Trophoblast cell (in vitro differentiated cells and primary cell): ENCODE data around the gene APCDD1.
A peak's percentile ranks its signal among the peaks of the same experiment; 100 is the strongest.

ENCODE experiments used
- DNase-seq, 2 donors: peaks; one replicate each; pipeline ENCODE4 v3.0.0-alpha.2; 2016
- H2AFZ ChIP-seq: 2 replicates; pipeline ENCODE4 v1.6.1; 2013; ENCODE audit warnings: low read length, moderate library complexity, mild to moderate bottlenecking; ENCODE audit not compliant: insufficient read depth, poor library complexity
- H2AK5ac ChIP-seq: 2 replicates; pipeline ENCODE4 v1.6.1; 2013; ENCODE audit warnings: mild to moderate bottlenecking, low read length
- H2BK120ac ChIP-seq: 2 replicates; pipeline ENCODE4 v1.6.1; 2013; ENCODE audit warnings: low read length, mild to moderate bottlenecking, moderate library complexity; ENCODE audit not compliant: insufficient read depth, poor library complexity
- H2BK12ac ChIP-seq: 2 replicates; pipeline ENCODE4 v1.6.1; 2013; ENCODE audit warnings: mild to moderate bottlenecking, low read length, moderate library complexity
- H2BK5ac ChIP-seq: 2 replicates; pipeline ENCODE4 v1.6.1; 2013; ENCODE audit warnings: low read length, low read depth, moderate library complexity, mild to moderate bottlenecking; ENCODE audit not compliant: poor library complexity
- H3K14ac ChIP-seq: 2 replicates; pipeline ENCODE4 v1.6.1; 2013; ENCODE audit warnings: mild to moderate bottlenecking, low read length
- H3K18ac ChIP-seq: 2 replicates; pipeline ENCODE4 v1.6.1; 2013; ENCODE audit warnings: mild to moderate bottlenecking, low read length
- H3K23ac ChIP-seq: 2 replicates; pipeline ENCODE4 v1.6.1; 2013; ENCODE audit warnings: low read length
- H3K27ac ChIP-seq: 2 replicates; pipeline ENCODE4 v1.5.1; 2013; ENCODE audit warnings: low read depth, mild to moderate bottlenecking, inconsistent platforms, low read length, moderate library complexity
- H3K27me3 ChIP-seq: 2 replicates; pipeline ENCODE4 v1.6.1; 2013; ENCODE audit warnings: inconsistent platforms, mild to moderate bottlenecking, low read length, moderate library complexity; ENCODE audit not compliant: insufficient read depth
- H3K36me3 ChIP-seq, 2 experiments: 1 replicate in 1 of 2; 2 replicates in 1 of 2; pipeline ENCODE4 v1.6.1; 2013; ENCODE audit warnings: low read length in 2 of 2, mild to moderate bottlenecking in 2 of 2, moderate library complexity in 1 of 2; ENCODE audit not compliant: insufficient read depth in 2 of 2, control insufficient read depth in 1 of 2
- H3K4ac ChIP-seq: 2 replicates; pipeline ENCODE4 v1.6.1; 2013; ENCODE audit warnings: low read depth, mild to moderate bottlenecking, low read length, moderate library complexity
- H3K4me1 ChIP-seq, 2 experiments: 1 replicate in 1 of 2; 2 replicates in 1 of 2; pipeline ENCODE4 v1.6.1; 2013; ENCODE audit warnings: low read length in 2 of 2, mild to moderate bottlenecking in 2 of 2, moderate library complexity in 1 of 2; ENCODE audit not compliant: insufficient read depth in 2 of 2, control insufficient read depth in 1 of 2
- H3K4me2 ChIP-seq: 2 replicates; pipeline ENCODE4 v1.6.1; 2013; ENCODE audit warnings: inconsistent platforms, mild to moderate bottlenecking, low read length, moderate library complexity
- H3K4me3 ChIP-seq: 2 replicates; pipeline ENCODE4 v1.5.1; 2013; ENCODE audit warnings: mild to moderate bottlenecking, low read depth, low read length, inconsistent platforms
- H3K79me1 ChIP-seq: one replicate; pipeline ENCODE4 v1.6.1; 2013; ENCODE audit warnings: low read length
- H3K79me2 ChIP-seq: 2 replicates; pipeline ENCODE4 v1.6.1; 2013; ENCODE audit warnings: low read length, mild to moderate bottlenecking; ENCODE audit not compliant: control insufficient read depth, insufficient read depth, poor library complexity
- H3K9ac ChIP-seq: 2 replicates; pipeline ENCODE4 v1.6.1; 2013; ENCODE audit warnings: mild to moderate bottlenecking, low read length
- H3K9me3 ChIP-seq: 2 replicates; pipeline ENCODE4 v1.6.1; 2013; ENCODE audit warnings: low read depth, mild to moderate bottlenecking, control low read depth, inconsistent platforms, low read length; ENCODE audit not compliant: insufficient read depth
- H4K12ac ChIP-seq: 2 replicates; pipeline ENCODE4 v1.6.1; 2013; ENCODE audit warnings: low read depth, mild to moderate bottlenecking, low read length, moderate library complexity
- H4K8ac ChIP-seq: 2 replicates; pipeline ENCODE4 v1.6.1; 2013; ENCODE audit warnings: low read depth, mild to moderate bottlenecking, low read length, moderate library complexity
- H4K91ac ChIP-seq: one replicate; pipeline ENCODE4 v1.6.1; 2013; ENCODE audit warnings: low read depth, mild to moderate bottlenecking, low read length, moderate library complexity
- WGBS: extraction: QIAGEN DNeasy Blood & Tissue Kit; methylation state at CpG from one replicate; pipeline ENCODE4 v1.1.7; 2013; ENCODE audit warnings: missing lambda C conversion rate; ENCODE audit not compliant: insufficient read length, insufficient coverage; ENCODE audit errors: extremely low coverage; 5-methylcytosine and 5-hydroxymethylcytosine counted together

The APCDD1 gene

GRCh38 chr18:10524507-10525370, 70.3 kb downstream of the APCDD1 start:
- H3K9ac ChIP-seq: no peak overlapping the region
- H3K4me3 ChIP-seq: no peak overlapping the region
- H3K4me1 ChIP-seq: no peaks in the 10 kb centered on the region
- no peak overlapping the region for H2AFZ ChIP-seq
- peaks cover 2% of the 10 kb centered on the region for H3K9me3 ChIP-seq
- peaks cover 7% of the 10 kb centered on the region for H3K79me1 ChIP-seq
- H3K18ac ChIP-seq: no peak overlapping the region
- H3K27me3 ChIP-seq: no peaks in the 10 kb centered on the region
- H3K4me2 ChIP-seq: peak overlapping the region; percentile 53
- DNase-seq: peak in 1 of 2 donors; percentile 17
- no peak overlapping the region for H2BK5ac ChIP-seq
- no peak overlapping the region for H4K91ac ChIP-seq
- no peak overlapping the region for H3K4ac ChIP-seq
- no peak overlapping the region for H3K14ac ChIP-seq
- H2BK120ac ChIP-seq: no peak overlapping the region
- H3K36me3 ChIP-seq: no peaks in the 10 kb centered on the region
- WGBS: no CpG with 5 or more reads among the region's 11 CpGs
- H3K79me2 ChIP-seq: peaks cover 7% of the 10 kb centered on the region
- no peak overlapping the region for H4K12ac ChIP-seq
- H2AK5ac ChIP-seq: no peak overlapping the region
- no peak overlapping the region for H4K8ac ChIP-seq
- no peak overlapping the region for H2BK12ac ChIP-seq
- no peak overlapping the region for H3K23ac ChIP-seq
- H3K27ac ChIP-seq: no peak overlapping the region

GRCh38 chr18:10525371-10525691, 70.9 kb downstream of the APCDD1 start:
- Histone ChIP-seq H3K27ac (no peak overlapping the region), H2AK5ac (no peak overlapping the region), H3K18ac (no peak overlapping the region), H2AFZ (no peak overlapping the region), H3K79me2 (peaks cover 7% of the 10 kb centered on the region), H3K9me3 (peaks cover 2% of the 10 kb centered on the region), H3K4me2 (peak overlapping the region; percentile 53), H3K4ac (no peak overlapping the region), H3K14ac (no peak overlapping the region), H3K4me1 (no peaks in the 10 kb centered on the region), H2BK120ac (no peak overlapping the region), H4K8ac (peak overlapping the region; percentile 26), H3K27me3 (no peaks in the 10 kb centered on the region), H3K79me1 (peaks cover 7% of the 10 kb centered on the region), H4K91ac (no peak overlapping the region), H3K23ac (no peak overlapping the region), H2BK12ac (no peak overlapping the region), H4K12ac (no peak overlapping the region), H3K36me3 (no peaks in the 10 kb centered on the region), H3K9ac (no peak overlapping the region), H3K4me3 (no peak overlapping the region), H2BK5ac (no peak overlapping the region)
- DNase-seq: no peak
- no CpG with 5 or more reads among the region's 7 CpGs for WGBS

GRCh38 chr18:10525697-10526560, 71.5 kb downstream of the APCDD1 start, which contains the start of gene NAPG:
Gene NAPG (plus strand): TSS chr18:10526027. CDS start chr18:10526103, 76 bp downstream.
- Histone ChIP-seq H2BK5ac (peak within 1 kb of the TSS; percentile 29), H3K14ac (peak within 1 kb of the TSS; percentile 45), H2AK5ac (peak within 1 kb of the TSS; percentile 26), H3K4me2 (peak within 1 kb of the TSS; percentile 70), H3K79me2 (peaks cover 7% of the 10 kb centered on the region), H3K9me3 (peaks cover 2% of the 10 kb centered on the region), H4K91ac (peak within 1 kb of the TSS; percentile 45), H3K9ac (peak within 1 kb of the TSS; percentile 85), H3K18ac (peak within 1 kb of the TSS; percentile 63), H3K23ac (no peak within 1 kb of the TSS), H3K27me3 (no peaks in the 10 kb centered on the region), H3K4ac (peak within 1 kb of the TSS; percentile 16), H3K36me3 (no peaks in the 10 kb centered on the region), H3K79me1 (peaks cover 7% of the 10 kb centered on the region), H2AFZ (peak within 1 kb of the TSS; percentile 73), H3K4me1 (no peaks in the 10 kb centered on the region), H2BK120ac (peak within 1 kb of the TSS; percentile 25), H2BK12ac (no peak within 1 kb of the TSS), H3K27ac (peak within 1 kb of the TSS; percentile 79), H4K8ac (peak within 1 kb of the TSS; percentile 87), H3K4me3 (peak within 1 kb of the TSS; percentile 89), H4K12ac (peak within 1 kb of the TSS; percentile 5)
- no CpG with 5 or more reads among the region's 68 CpGs for WGBS
- DNase-seq: peak; percentile 89 to 96

- peaks cover 2% of the 10 kb centered on the region for H3K9me3 ChIP-seq
- H4K12ac ChIP-seq: peak overlapping the region; percentile 5
- H3K4me1 ChIP-seq: no peaks in the 10 kb centered on the region
- peak overlapping the region; percentile 16 for H3K4ac ChIP-seq
- H2BK5ac ChIP-seq: no peak overlapping the region
- peaks cover 7% of the 10 kb centered on the region for H3K79me2 ChIP-seq
- peak overlapping the region; percentile 79 for H3K27ac ChIP-seq
- no peak overlapping the region for H3K23ac ChIP-seq
- no CpG with 5 or more reads among the region's 11 CpGs for WGBS
- peak overlapping the region; percentile 87 for H4K8ac ChIP-seq
- no peaks in the 10 kb centered on the region for H3K36me3 ChIP-seq
- peak overlapping the region; percentile 70 for H3K4me2 ChIP-seq
- no peak overlapping the region for H2BK12ac ChIP-seq
- H3K4me3 ChIP-seq: peak overlapping the region; percentile 89
- peak overlapping the region; percentile 5 for H3K18ac ChIP-seq
- H3K27me3 ChIP-seq: no peaks in the 10 kb centered on the region
- peak overlapping the region; percentile 8 for H3K14ac ChIP-seq
- H2BK120ac ChIP-seq: no peak overlapping the region
- H3K79me1 ChIP-seq: peaks cover 7% of the 10 kb centered on the region
- peak overlapping the region; percentile 26 for H2AK5ac ChIP-seq
- H4K91ac ChIP-seq: peak overlapping the region; percentile 45
- peak overlapping the region; percentile 85 for H3K9ac ChIP-seq
- H2AFZ ChIP-seq: peak overlapping the region; percentile 73
- DNase-seq: no peak
Measured at GRCh38 chr18:10526561-10526949, 72.1 kb downstream of the APCDD1 start.
